HG02642 (cell line): Measurements from ENCODE around the gene ANKRD13D.

Experiments
- ATAC-seq: cut with Tn5 transposase; IDR thresholded peaks from one replicate; pipeline ENCODE4 v1.9.1; 2021; ENCODE audit warnings: mild to moderate bottlenecking; ENCODE audit not compliant: unreplicated experiment, poor library complexity

Gene ANKRD13D

DNA sequence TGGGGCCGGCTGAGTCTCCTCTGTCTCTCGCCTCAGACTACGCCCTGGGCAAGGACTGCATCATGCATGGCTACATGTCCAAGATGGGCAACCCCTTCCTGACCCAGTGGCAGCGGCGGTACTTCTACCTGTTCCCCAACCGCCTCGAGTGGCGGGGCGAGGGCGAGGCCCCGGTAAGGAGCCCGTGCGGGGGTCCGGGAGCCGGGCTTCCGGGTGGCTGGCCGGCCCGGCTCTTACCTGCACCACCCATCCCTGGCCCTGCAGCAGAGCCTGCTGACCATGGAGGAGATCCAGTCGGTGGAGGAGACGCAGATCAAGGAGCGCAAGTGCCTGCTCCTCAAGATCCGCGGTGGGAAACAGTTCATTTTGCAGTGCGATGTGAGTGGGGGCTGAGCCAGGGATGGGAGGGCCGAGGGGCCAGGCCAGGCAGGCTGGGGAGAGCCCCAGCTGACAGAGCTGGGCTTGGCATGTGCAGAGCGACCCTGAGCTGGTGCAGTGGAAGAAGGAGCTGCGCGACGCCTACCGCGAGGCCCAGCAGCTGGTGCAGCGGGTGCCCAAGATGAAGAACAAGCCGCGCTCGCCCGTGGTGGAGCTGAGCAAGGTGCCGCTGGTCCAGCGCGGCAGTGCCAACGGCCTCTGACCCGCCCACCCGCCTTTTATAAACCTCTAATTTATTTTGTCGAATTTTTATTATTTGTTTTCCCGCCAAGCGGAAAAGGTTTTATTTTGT is 4.1 kb upstream of the ANKRD13D start:
- no peak for ATAC-seq

DNA sequence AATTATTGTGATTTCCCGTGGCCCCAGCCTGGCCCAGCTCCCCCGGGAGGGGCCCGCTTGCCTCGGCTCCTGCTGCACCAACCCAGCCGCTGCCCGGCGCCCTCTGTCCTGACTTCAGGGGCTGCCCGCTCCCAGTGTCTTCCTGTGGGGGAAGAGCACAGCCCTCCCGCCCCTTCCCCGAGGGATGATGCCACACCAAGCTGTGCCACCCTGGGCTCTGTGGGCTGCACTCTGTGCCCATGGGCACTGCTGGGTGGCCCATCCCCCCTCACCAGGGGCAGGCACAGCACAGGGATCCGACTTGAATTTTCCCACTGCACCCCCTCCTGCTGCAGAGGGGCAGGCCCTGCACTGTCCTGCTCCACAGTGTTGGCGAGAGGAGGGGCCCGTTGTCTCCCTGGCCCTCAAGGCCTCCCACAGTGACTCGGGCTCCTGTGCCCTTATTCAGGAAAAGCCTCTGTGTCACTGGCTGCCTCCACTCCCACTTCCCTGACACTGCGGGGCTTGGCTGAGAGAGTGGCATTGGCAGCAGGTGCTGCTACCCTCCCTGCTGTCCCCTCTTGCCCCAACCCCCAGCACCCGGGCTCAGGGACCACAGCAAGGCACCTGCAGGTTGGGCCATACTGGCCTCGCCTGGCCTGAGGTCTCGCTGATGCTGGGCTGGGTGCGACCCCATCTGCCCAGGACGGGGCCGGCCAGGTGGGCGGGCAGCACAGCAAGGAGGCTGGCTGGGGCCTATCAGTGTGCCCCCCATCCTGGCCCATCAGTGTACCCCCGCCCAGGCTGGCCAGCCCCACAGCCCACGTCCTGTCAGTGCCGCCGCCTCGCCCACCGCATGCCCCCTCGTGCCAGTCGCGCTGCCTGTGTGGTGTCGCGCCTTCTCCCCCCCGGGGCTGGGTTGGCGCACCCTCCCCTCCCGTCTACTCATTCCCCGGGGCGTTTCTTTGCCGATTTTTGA is 3.3 kb upstream of the ANKRD13D start:
- ATAC-seq, result no peak

DNA sequence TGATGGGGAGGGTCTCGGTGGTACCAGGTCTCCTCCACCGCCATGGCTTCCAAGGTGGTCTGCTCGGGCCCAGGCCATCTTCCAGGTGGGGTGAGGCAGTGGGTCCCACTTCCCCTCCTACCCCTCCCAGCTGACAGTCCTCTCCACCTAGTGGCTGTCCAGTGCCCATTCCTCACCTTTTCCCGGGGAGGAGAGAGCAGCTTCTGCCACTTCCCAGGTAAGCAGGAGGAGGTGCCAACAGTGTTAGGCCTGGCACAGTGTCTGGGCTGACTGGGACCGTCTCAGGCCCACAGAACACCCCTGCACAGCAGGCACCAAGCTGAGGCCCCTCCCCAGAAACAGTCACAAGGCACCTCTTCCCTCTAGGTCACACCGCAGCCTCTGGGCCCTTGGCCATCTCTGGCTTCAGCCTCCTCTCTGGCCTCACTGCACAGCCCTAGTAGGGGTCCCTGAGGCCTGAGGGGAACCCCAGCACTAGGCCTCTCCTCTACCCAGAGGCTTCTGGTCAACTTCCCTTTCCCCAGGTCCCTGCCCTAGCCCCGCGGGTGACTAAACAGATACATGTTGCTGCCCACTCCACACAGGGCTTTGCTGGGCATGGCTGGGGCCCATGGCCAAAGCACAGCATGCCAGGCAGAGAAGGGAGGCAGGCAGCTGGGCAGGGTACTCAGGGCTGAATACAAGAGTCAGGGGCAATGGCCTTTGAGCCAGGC is 2.3 kb upstream of the ANKRD13D start:
- no peak for ATAC-seq

- no peak for ATAC-seq
These were observed 1.5 kb upstream of the ANKRD13D start for GRCh38 chr11:67287355-67288197.

DNA sequence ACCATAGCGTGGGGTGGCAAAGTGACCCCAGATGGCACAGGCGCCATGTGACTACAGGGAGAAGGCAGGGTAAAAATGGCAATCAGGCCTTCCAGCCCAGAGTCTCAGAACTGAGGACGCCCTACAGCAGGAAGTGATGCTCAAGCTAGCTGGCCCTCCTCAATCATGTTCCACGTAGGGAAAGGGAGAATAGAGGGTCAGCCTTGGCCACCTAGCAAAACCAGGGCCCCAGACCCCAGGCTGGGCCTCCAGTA is 978 bp upstream of the ANKRD13D start:
- ATAC-seq, result no peak

- peak; percentile 70 for ATAC-seq
These were observed 464 bp upstream of the ANKRD13D start for GRCh38 chr11:67288452-67289225.

- no peak for ATAC-seq
These were observed 762 bp downstream of the ANKRD13D start for GRCh38 chr11:67289651-67290479.

- ATAC-seq, result no peak
These were observed 1.7 kb downstream of the ANKRD13D start for GRCh38 chr11:67290801-67291200.

GRCh38 chr11:67291481-67292381 is 2.6 kb downstream of the ANKRD13D start:
- ATAC-seq, result no peak

DNA sequence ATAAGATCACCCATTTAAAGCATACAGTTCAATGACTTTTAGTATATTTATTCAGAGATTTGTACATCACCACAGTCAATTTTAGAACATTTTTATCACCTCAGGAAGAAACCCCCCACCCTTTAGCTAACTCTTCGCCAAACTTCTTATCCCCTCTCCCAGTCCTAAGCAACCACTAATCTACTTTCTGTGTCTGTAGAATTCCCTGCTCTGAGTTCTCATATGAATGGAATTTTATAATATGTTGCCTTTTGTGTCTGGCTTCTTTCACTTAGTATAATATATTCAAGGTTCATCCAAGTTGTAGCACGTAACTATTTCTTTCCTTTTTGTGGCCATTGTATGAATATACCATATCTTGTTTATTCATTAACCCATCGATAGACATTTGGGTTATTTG is 3.6 kb downstream of the ANKRD13D start:
- no peak for ATAC-seq

- no peak for ATAC-seq
These were observed 4.0 kb downstream of the ANKRD13D start for GRCh38 chr11:67293090-67293489.

GRCh38 chr11:67295846-67296245 is 6.7 kb downstream of the ANKRD13D start:
- no peak for ATAC-seq

DNA sequence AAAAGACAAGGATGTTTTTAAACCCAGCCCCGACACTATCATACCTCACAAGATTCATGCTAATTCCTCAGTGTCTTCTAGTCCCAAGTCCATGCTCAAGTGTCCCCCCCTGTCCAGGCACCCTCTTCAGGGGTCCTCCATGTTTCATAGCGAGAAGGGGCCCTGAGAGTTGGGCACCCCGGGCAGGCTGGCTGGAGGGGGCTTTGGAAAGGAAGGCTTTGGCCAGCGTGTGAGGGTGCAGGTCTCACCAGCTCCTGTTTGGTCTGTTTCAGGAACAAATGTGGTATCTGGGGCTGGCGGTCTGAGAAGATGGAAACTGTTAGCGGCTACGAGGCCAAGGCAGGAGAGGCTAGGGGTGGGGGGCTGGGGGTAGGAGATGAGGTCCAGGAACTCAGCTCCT is 9.7 kb downstream of the ANKRD13D start:
- ATAC-seq, result no peak

DNA sequence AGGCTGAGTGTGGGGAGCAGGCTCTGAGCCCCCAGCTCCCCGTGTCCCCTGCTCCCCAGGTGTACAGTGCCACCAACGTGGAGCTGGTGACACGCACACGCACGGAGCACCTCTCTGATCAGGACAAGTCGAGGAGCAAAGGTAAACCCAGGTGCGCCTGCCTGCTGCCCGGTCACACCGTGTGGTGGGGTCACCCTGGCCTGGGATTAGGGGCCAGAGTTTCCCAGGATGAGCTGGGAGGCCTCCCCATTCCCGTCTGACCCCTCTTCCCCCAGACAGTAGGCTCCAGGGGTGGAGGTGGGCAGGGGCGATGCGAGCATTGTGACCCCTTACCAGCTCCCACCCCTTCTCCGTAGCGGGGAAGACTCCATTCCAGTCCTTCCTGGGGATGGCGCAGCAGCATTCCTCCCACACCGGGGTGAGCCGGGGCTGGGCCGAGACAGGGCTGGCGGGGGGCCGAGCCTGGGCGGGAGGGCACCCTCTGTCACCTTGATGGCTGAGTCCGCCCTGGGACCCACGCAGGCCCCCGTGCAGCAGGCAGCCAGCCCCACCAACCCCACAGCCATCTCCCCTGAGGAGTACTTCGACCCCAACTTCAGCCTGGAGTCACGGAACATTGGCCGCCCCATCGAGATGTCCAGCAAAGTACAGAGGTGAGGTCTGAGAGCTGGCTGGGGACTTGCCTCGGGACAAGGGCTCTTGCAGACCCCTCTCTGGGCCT is 10.5 kb downstream of the ANKRD13D start:
- no peak for ATAC-seq

DNA sequence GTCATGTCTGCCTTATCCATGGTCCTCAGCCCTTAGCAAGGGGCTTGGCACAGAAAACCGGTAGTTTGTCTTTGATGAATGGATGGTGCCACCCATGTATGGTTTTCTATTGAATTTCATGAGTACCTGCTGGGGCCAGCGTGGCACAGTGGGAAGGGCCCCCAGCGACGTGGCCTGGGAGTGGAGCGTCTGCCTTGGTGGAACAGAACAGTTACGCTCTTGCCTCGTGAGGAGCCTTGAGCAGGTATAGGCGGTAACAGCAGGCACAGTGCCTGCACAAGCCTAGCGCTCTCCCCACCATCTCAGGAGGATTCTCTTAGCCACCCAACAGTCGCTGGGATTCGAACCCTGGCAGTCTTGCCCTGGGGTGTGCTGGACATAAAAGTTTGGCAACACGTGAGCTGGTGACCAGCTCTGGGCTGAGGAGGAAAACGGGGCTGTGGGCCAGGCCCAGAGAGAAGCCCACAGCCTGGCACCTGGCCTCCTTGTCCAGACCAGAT is 11.2 kb downstream of the ANKRD13D start:
- no peak for ATAC-seq

DNA sequence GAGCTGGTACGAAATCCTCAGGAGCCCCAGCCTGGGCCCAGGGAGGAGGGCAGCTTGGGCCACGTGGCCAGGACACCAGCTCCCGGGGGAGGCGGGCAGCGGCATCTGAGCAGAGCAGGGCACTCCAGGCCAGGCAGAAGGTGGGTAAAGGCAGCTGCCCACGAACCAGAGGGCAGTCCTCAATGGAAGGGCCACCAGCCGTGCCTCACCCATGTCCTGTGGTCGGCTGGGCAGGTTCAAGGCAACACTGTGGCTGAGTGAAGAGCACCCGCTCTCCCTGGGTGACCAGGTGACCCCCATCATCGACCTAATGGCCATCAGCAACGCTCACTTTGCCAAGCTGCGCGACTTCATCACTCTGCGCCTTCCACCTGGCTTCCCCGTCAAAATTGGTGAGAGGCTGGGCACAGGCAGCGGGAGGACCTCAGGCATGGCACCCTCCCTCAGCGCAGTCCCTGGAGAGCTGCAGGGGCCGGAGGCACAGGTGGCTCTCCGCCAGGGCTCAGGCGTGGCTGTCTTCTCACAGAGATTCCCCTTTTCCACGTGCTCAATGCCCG is 11.7 kb downstream of the ANKRD13D start:
- ATAC-seq, result no peak
